ENCODE results near the gene HSPA8. TPM values are rescaled to one million over a fixed set of nuclear protein-coding genes. Genes with fewer than 3 reads are reported as not detected.

Gene HSPA8
- total and polyA plus RNA-seq, 11 donors, result 58.9 to 2,193 (median 1,101) TPM

GRCh38 chr11:123086305-123086704, 24.4 kb upstream of the HSPA8 start:
- ATAC-seq (no peak), DNase-seq (no peak)
- TF ChIP-seq POLR2A (IDR thresholded peaks at IDR 0.05), result no peak
- TF ChIP-seq, protein P1, sequence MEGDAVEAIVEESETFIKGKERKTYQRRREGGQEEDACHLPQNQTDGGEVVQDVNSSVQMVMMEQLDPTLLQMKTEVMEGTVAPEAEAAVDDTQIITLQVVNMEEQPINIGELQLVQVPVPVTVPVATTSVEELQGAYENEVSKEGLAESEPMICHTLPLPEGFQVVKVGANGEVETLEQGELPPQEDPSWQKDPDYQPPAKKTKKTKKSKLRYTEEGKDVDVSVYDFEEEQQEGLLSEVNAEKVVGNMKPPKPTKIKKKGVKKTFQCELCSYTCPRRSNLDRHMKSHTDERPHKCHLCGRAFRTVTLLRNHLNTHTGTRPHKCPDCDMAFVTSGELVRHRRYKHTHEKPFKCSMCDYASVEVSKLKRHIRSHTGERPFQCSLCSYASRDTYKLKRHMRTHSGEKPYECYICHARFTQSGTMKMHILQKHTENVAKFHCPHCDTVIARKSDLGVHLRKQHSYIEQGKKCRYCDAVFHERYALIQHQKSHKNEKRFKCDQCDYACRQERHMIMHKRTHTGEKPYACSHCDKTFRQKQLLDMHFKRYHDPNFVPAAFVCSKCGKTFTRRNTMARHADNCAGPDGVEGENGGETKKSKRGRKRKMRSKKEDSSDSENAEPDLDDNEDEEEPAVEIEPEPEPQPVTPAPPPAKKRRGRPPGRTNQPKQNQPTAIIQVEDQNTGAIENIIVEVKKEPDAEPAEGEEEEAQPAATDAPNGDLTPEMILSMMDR (IDR thresholded peaks at IDR 0.05), result no peak
- H3K4me3 ChIP-seq, result no peak overlapping the region
- H3K36me3 ChIP-seq, result peaks cover 0 to 7% (median 0%) of the 10 kb centered on the region in 9 donors
- WGBS, 4 donors, result 61 to 70% (median 64%) methylated on average over 1 of the region's 1 CpG
- H3K27ac ChIP-seq, result peak overlapping the region in 1 of 12 donors; percentile 18
- intact Hi-C loops (cut with DNase I), result no loop called here
- peaks cover 0 to 8% (median 0%) of the 10 kb centered on the region in 12 donors for H3K9me3 ChIP-seq
- peaks cover 0 to 34% (median 10%) of the 10 kb centered on the region in 12 donors for H3K4me1 ChIP-seq
- no peaks in the 10 kb centered on the region for H3K27me3 ChIP-seq

DNA sequence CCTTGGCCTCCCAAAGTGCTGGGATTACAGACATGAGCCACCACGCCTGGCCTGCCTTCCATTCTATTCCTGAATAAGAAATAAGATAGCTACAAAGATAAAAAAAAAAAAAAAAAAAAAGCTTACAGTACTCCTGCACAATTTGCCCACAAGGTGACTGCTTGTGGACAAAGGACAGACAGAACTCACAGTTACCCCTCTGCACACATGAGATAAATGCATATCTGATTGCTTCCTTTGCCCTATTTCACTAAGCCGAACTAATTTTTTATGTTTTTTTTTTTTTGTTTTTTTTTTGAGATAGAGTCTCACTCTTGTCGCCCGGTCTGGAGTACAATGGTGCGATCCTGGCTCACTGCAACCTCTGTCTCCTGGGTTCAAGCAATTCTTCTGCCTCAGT, 23.6 kb upstream of the HSPA8 start:
- WGBS, 4 donors, result 96 to 100% (median 96%) methylated on average over 5 of the region's 5 CpGs
- Histone ChIP-seq H3K4me1 (peaks cover 0 to 34% (median 10%) of the 10 kb centered on the region in 12 donors), H3K36me3 (peaks cover 0 to 11% (median 0%) of the 10 kb centered on the region in 9 donors), H3K27ac (no peak overlapping the region), H3K4me3 (no peak overlapping the region), H3K27me3 (no peaks in the 10 kb centered on the region), H3K9me3 (peaks cover 0 to 8% (median 0%) of the 10 kb centered on the region in 12 donors)
- intact Hi-C loops (cut with DNase I), result no loop called here
- ATAC-seq (no peak), DNase-seq (no peak)
- TF ChIP-seq, protein P1 (IDR thresholded peaks at IDR 0.05), result no peak
- no peak for TF ChIP-seq POLR2A (IDR thresholded peaks at IDR 0.05)

DNA sequence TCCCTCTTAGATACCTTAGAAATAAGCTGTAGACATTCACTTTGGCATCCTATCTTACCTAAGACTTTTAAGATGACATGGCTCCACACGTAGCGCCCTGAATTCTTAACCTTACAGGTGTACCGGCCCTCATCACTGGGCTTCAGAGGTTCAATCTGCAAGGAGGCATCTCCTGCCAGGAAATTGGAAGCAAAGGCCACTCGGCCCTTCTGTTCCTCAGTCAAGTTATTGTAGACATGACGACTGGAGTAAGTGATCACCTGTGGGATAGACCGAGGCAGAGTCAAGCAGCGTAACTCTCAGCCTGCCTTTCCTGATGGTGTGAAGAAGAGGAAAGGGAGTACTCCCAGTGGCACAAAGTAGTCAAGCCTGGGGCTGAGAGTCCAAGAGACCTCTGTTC, 22.5 kb upstream of the HSPA8 start:
- 86 to 98% (median 97%) methylated on average over 7 of the region's 7 CpGs for WGBS, 4 donors
- Histone ChIP-seq H3K4me3 (no peak overlapping the region), H3K36me3 (peaks cover 0 to 11% (median 0%) of the 10 kb centered on the region in 9 donors), H3K9me3 (peaks cover 0 to 8% (median 0%) of the 10 kb centered on the region in 12 donors), H3K27ac (peak overlapping the region in 2 of 12 donors; percentile 16 to 65), H3K4me1 (peaks cover 0 to 34% (median 10%) of the 10 kb centered on the region in 12 donors), H3K27me3 (no peaks in the 10 kb centered on the region)
- TF ChIP-seq, protein P1 (IDR thresholded peaks at IDR 0.05), result no peak
- TF ChIP-seq POLR2A (IDR thresholded peaks at IDR 0.05), result no peak
- ATAC-seq, result peak in 1 of 4 donors; percentile 5
- intact Hi-C loops (cut with DNase I), result no loop called here
- DNase-seq, result no peak

GRCh38 chr11:123083623-123084029, 21.7 kb upstream of the HSPA8 start:
- intact Hi-C loops (cut with DNase I), result loop anchor here in 1 of 10 donors (2.0 kb wide), 1 partner anchor 21 kb away; the partner anchor contains the start of gene HSPA8
- 0 to 4% (median 2%) methylated on average over 4 of the region's 4 CpGs for WGBS, 4 donors

More at GRCh38 chr11:123083623-123084029, 21.7 kb upstream of the HSPA8 start:
- H3K36me3 ChIP-seq, result peaks cover 0 to 11% (median 0%) of the 10 kb centered on the region in 9 donors
- H3K27ac ChIP-seq, result peak overlapping the region in 10 of 12 donors; percentile 12 to 68 (median 44)
- peak; percentile 69 to 93 (median 89) for DNase-seq
- no peaks in the 10 kb centered on the region for H3K27me3 ChIP-seq
- H3K4me1 ChIP-seq, result peaks cover 0 to 34% (median 10%) of the 10 kb centered on the region in 12 donors
- peaks cover 0 to 8% (median 0%) of the 10 kb centered on the region in 12 donors for H3K9me3 ChIP-seq
- no peak overlapping the region for H3K4me3 ChIP-seq
- ATAC-seq, result peak; percentile 63 to 91 (median 88)
- TF ChIP-seq, protein P1 (IDR thresholded peaks at IDR 0.05), result no peak
- TF ChIP-seq POLR2A (IDR thresholded peaks at IDR 0.05), result no peak

Measured in heart left ventricle (tissue), 16 donors.